ENCODE results near the gene ZC3H13.

Gene ZC3H13

DNA sequence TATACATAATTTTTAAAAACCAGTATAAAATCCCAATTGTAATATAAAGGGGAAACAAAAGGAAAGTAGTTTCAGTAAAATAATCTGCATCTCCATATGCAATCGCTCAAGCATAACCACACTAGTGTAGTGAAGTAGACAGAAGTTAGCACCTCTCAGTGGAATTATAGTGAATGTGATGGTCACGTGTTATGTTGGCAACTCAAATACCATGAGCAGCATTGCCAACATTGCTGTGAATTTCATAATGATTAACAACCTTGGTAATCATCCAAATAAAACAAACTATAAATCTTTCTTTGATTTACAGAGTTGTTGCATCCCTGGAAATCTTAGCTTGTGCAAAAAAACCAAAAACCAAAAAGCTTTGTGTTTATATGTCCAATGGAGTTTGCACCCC, 123.7 kb downstream of the ZC3H13 start:
- H3F3A ChIP-seq (ENCODE audit: insufficient read depth) = no peaks in the 10 kb centered on the region
- H3K4me3 ChIP-seq (ENCODE audit: insufficient read depth, low read length, poor library complexity, severe bottlenecking) = no peak overlapping the region
- H3K9ac ChIP-seq (ENCODE audit: low read length) = no peak overlapping the region
- no peaks in the 10 kb centered on the region for H3K9me3 ChIP-seq (ENCODE audit: insufficient read depth, low read length)
- H4K20me1 ChIP-seq (ENCODE audit: low read depth, low read length) = no peaks in the 10 kb centered on the region
- no peaks in the 10 kb centered on the region for H3K36me3 ChIP-seq (ENCODE audit: low read length)
- no peaks in the 10 kb centered on the region for H3K9me2 ChIP-seq (replicated peaks; ENCODE audit: insufficient read depth, low read length)
- no peaks in the 10 kb centered on the region for H3K79me2 ChIP-seq (ENCODE audit: insufficient read depth, low read length)
- TF ChIP-seq CTCF (IDR thresholded peaks at IDR 0.05; ENCODE audit: insufficient read depth, low read length, poor library complexity, severe bottlenecking) = no peak
- no peak for TF ChIP-seq EZH2phosphoT487 (conservative IDR thresholded peaks at IDR 0.05; ENCODE audit: low read length)
- H3K4me2 ChIP-seq (ENCODE audit: low read depth, low read length, poor library complexity, severe bottlenecking) = no peak overlapping the region
- H2AFZ ChIP-seq (ENCODE audit: low read depth, low read length, severe bottlenecking) = no peak overlapping the region
- H3K27ac ChIP-seq (ENCODE audit: low read depth, low read length) = no peak overlapping the region
- no peaks in the 10 kb centered on the region for H3K27me3 ChIP-seq (ENCODE audit: low read length)

DNA sequence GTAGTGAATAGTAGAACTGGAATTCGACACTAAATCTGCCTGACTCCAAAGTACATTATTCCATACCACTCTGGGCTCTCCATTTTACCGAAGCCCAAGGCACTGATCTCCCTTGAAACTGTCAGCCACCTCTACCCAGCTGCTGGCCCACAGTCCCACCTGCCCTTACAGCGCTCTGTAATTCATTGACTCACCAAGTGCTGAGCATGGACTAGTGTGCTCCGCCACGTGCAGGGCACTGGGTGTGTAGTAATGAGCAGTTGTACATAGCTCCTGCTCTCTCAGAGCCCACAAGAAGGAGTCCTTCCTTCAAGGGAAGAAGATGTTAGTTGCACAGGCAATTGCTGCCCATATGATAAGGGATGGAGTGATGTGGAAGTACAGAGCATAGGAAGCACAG, 124.4 kb downstream of the ZC3H13 start:
- Histone ChIP-seq H3K9me3 (ENCODE audit: insufficient read depth, low read length) (no peaks in the 10 kb centered on the region), H3K9me2 (replicated peaks; ENCODE audit: insufficient read depth, low read length) (no peaks in the 10 kb centered on the region), H3K27me3 (ENCODE audit: low read length) (no peaks in the 10 kb centered on the region), H3K27ac (ENCODE audit: low read depth, low read length) (no peak overlapping the region), H3K36me3 (ENCODE audit: low read length) (no peaks in the 10 kb centered on the region), H3K9ac (ENCODE audit: low read length) (no peak overlapping the region), H3F3A (ENCODE audit: insufficient read depth) (no peaks in the 10 kb centered on the region), H2AFZ (ENCODE audit: low read depth, low read length, severe bottlenecking) (no peak overlapping the region), H3K4me2 (ENCODE audit: low read depth, low read length, poor library complexity, severe bottlenecking) (no peak overlapping the region), H3K79me2 (ENCODE audit: insufficient read depth, low read length) (no peaks in the 10 kb centered on the region), H3K4me3 (ENCODE audit: insufficient read depth, low read length, poor library complexity, severe bottlenecking) (no peak overlapping the region), H4K20me1 (ENCODE audit: low read depth, low read length) (no peaks in the 10 kb centered on the region)
- TF ChIP-seq EZH2phosphoT487 (conservative IDR thresholded peaks at IDR 0.05; ENCODE audit: low read length) (no peak), CTCF (IDR thresholded peaks at IDR 0.05; ENCODE audit: insufficient read depth, low read length, poor library complexity, severe bottlenecking) (no peak)

DNA sequence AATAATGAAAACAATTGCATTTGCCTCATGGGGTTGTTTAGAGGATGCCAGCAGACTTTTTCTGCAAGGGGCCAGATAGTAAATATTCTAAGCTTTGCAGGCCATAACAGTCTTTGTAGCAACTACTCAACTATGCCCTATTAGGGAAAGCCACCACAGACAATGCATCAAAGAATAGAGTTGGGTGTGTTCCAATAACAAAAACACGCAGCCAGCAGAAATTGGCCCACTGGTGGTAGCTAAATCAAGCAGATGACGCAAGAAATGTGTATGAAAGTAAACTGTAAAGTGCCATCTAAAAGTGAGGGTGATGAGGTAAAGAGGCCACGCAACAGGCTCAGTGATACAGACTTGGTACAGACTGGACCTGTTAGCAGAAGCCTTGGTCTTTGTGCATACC, 125.8 kb downstream of the ZC3H13 start:
- no peak overlapping the region for H3K9ac ChIP-seq (ENCODE audit: low read length)
- no peak overlapping the region for H3K27ac ChIP-seq (ENCODE audit: low read depth, low read length)
- no peaks in the 10 kb centered on the region for H3K9me2 ChIP-seq (replicated peaks; ENCODE audit: insufficient read depth, low read length)
- no peak overlapping the region for H2AFZ ChIP-seq (ENCODE audit: low read depth, low read length, severe bottlenecking)
- no peaks in the 10 kb centered on the region for H3K79me2 ChIP-seq (ENCODE audit: insufficient read depth, low read length)
- no peaks in the 10 kb centered on the region for H3K36me3 ChIP-seq (ENCODE audit: low read length)
- no peaks in the 10 kb centered on the region for H4K20me1 ChIP-seq (ENCODE audit: low read depth, low read length)
- no peak overlapping the region for H3K4me2 ChIP-seq (ENCODE audit: low read depth, low read length, poor library complexity, severe bottlenecking)
- H3K27me3 ChIP-seq (ENCODE audit: low read length) = no peaks in the 10 kb centered on the region
- no peaks in the 10 kb centered on the region for H3F3A ChIP-seq (ENCODE audit: insufficient read depth)
- H3K4me3 ChIP-seq (ENCODE audit: insufficient read depth, low read length, poor library complexity, severe bottlenecking) = no peak overlapping the region
- TF ChIP-seq CTCF (IDR thresholded peaks at IDR 0.05; ENCODE audit: insufficient read depth, low read length, poor library complexity, severe bottlenecking) = no peak
- no peak for TF ChIP-seq EZH2phosphoT487 (conservative IDR thresholded peaks at IDR 0.05; ENCODE audit: low read length)
- H3K9me3 ChIP-seq (ENCODE audit: insufficient read depth, low read length) = no peaks in the 10 kb centered on the region

DNA sequence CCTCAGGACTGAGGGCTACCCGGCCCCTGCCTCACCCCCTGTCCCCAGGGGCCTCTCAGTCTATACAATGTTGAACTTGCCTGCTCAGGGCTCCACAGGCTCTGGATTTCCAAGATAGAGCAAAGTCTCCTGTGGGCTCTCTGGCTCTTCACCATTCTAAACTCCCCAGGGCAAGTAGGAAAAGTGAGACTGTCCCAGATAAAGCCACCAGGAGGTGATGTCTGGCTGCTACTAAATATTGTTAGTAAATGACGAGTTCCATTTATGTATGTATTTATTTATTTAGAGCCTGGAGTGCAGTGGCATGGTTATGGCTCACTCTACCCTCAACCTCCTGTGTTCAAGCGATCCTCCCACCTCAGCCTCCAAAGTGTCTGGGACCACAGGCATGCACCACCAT, 127.4 kb downstream of the ZC3H13 start:
- no peak overlapping the region for H3K4me3 ChIP-seq (ENCODE audit: insufficient read depth, low read length, poor library complexity, severe bottlenecking)
- no peaks in the 10 kb centered on the region for H3F3A ChIP-seq (ENCODE audit: insufficient read depth)
- TF ChIP-seq EZH2phosphoT487 (conservative IDR thresholded peaks at IDR 0.05; ENCODE audit: low read length) = no peak
- no peak for TF ChIP-seq CTCF (IDR thresholded peaks at IDR 0.05; ENCODE audit: insufficient read depth, low read length, poor library complexity, severe bottlenecking)
- H3K9me3 ChIP-seq (ENCODE audit: insufficient read depth, low read length) = no peaks in the 10 kb centered on the region
- H2AFZ ChIP-seq (ENCODE audit: low read depth, low read length, severe bottlenecking) = no peak overlapping the region
- no peak overlapping the region for H3K9ac ChIP-seq (ENCODE audit: low read length)
- H3K27me3 ChIP-seq (ENCODE audit: low read length) = no peaks in the 10 kb centered on the region
- H3K9me2 ChIP-seq (replicated peaks; ENCODE audit: insufficient read depth, low read length) = no peaks in the 10 kb centered on the region
- no peak overlapping the region for H3K4me2 ChIP-seq (ENCODE audit: low read depth, low read length, poor library complexity, severe bottlenecking)
- no peaks in the 10 kb centered on the region for H4K20me1 ChIP-seq (ENCODE audit: low read depth, low read length)
- no peak overlapping the region for H3K27ac ChIP-seq (ENCODE audit: low read depth, low read length)
- H3K79me2 ChIP-seq (ENCODE audit: insufficient read depth, low read length) = no peaks in the 10 kb centered on the region
- no peaks in the 10 kb centered on the region for H3K36me3 ChIP-seq (ENCODE audit: low read length)

Data from SU-DHL-6 (cell line).